GM12872 (cell line): ENCODE data around the gene TM4SF20.

Experiments
- CTCF ChIP-seq: IDR thresholded peaks from 3 replicates; pipeline ENCODE4 v1.5.1; 2011; ENCODE audit warnings: low read depth, mild to moderate bottlenecking, low read length, moderate library complexity; ENCODE audit not compliant: insufficient read depth

The TM4SF20 gene

GRCh38 chr2:227406177-227407031, 27.3 kb upstream of the TM4SF20 start:
- TF ChIP-seq CTCF = peak; percentile 70

GRCh38 chr2:227404585-227405271, 25.6 kb upstream of the TM4SF20 start:
- 0 out of 3 replicates have a peak, but pooled peaks have one; percentile 12 for TF ChIP-seq CTCF

GRCh38 chr2:227402959-227403358, 23.9 kb upstream of the TM4SF20 start:
- no peak for TF ChIP-seq CTCF

GRCh38 chr2:227402321-227402720, 23.2 kb upstream of the TM4SF20 start:
- TF ChIP-seq CTCF = no peak

- TF ChIP-seq CTCF = no peak
Measured at GRCh38 chr2:227401550-227401949, 22.4 kb upstream of the TM4SF20 start.

- no peak for TF ChIP-seq CTCF
Measured at GRCh38 chr2:227398684-227399670, 19.9 kb upstream of the TM4SF20 start.
